Stimulated activated CD4-positive, alpha-beta T cell treated with anti-CD3 and anti-CD28 coated beads, Interleukin-2, amount 100 ng/mL, for 24 hours (primary cell): ENCODE data around the gene TM9SF4.
"Not testable (repeated sequence)": the region's sequence is repeated elsewhere in the genome, so short reads cannot be mapped to it uniquely, and the experiment has no call there.

Source experiments
- DNase-seq, 2 donors: peaks; one replicate each; pipeline ENCODE4 v3.0.0-alpha.2; 2020

The TM9SF4 gene

GRCh38 chr20:32091888-32092346, 17.6 kb upstream of the TM9SF4 start:
- peak; percentile 84 to 86 for DNase-seq

- no peak for DNase-seq
Observed at GRCh38 chr20:32098786-32099185, 10.7 kb upstream of the TM9SF4 start.

- no peak for DNase-seq
Observed at GRCh38 chr20:32108814-32109391, 611 bp upstream of the TM9SF4 start.

- DNase-seq: no peak
Observed at GRCh38 chr20:32110173-32110704, 725 bp downstream of the TM9SF4 start.

DNA sequence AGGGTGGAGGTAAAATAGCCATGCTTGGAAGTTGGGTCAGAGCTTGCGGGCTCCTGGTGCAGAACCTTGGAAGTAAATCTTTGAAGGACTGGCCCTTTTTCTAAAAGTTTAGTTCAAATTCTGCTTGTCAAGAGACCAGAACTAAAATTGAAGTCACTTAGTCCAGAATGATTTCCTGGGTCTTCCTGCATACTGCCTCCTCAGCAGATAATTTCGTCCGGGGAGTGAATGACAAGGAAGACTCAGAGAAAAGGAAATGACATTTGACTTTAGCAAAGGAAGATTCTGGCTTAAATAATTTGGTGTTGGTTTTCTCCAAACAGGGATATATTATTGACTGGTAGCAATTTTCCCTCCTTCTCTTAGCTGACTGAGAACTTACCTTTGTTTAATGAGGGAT, 1.2 kb downstream of the TM9SF4 start:
- no peak for DNase-seq

DNA sequence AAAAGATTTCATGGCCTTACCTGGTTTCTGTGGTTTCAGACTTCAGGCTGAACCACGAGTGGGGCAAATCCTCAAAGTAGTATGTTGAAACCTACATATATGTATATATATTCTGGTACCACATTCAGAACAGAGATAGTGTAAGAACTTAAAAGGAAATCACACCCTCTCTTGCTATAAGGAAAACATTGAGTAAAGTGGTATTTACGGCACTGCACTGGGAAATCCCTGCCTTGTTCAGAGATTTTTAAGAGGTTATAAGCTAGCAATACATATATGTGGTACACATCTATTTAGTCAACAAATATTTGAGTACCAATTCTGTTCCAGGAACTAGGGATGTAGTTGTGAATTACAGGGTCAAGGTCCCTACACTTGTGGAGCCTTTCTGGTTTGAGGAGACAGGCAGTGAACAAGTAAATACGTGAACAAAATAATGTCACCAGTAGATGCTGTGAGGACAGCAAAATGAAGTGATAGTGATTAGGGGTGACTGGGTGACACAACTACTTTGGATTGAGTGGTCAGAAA, 1.7 kb downstream of the TM9SF4 start:
- no peak for DNase-seq

- DNase-seq: no peak
Observed at GRCh38 chr20:32111753-32112152, 2.2 kb downstream of the TM9SF4 start.

DNA sequence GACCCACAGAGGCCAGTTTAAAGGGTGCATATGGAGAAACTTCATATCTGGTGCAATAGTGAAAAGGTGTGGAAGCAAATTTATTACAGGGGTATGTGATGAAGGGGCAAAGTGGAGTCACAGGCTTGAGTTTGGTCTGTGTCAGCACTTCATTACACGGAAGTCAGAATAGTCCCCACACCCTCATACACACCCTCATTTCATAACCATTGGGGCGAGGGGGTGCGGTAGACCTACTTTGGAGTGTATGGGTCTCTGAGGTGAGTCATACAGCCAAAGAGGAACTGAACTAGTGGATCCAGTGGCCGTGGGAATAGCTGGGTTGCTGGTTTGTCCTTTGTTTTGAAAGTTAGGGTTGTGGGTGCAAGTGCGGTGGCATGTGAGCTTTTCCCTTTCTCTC, 3.3 kb downstream of the TM9SF4 start:
- DNase-seq: peak in 1 of 2 donors; percentile 4

GRCh38 chr20:32113591-32114260, 4.2 kb downstream of the TM9SF4 start:
- DNase-seq: no peak

DNA sequence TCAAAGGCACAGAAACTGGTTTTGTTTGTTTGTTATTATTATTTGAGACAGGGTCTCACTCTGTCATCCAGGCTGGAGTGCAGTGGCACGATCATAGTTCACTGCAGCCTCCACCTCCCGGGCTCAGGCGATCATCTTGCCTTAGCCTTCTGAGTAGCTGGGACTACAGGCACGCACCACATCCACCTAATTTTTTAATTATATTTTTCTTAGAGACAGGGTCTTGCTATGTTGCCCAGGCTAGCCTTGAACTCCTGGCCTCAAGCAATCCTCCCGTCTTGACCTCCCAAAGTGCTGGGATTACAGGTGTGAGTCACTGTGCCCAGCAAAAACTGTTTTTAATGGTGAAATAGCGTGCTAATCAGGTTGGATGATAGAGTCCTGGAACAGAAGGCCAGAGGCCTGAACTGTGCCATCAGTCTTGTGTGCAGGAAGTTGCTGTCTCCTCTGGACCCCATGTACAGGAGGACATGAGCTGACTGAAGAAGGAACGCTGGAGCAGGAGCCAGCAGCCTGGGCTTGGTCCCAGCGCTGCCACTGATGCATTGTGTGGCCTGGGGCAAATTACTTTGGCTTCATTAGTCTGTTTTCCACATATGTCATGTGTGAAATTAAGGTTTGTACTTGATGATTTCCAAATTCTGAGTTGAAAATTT, 4.9 kb downstream of the TM9SF4 start:
- DNase-seq: no peak

DNA sequence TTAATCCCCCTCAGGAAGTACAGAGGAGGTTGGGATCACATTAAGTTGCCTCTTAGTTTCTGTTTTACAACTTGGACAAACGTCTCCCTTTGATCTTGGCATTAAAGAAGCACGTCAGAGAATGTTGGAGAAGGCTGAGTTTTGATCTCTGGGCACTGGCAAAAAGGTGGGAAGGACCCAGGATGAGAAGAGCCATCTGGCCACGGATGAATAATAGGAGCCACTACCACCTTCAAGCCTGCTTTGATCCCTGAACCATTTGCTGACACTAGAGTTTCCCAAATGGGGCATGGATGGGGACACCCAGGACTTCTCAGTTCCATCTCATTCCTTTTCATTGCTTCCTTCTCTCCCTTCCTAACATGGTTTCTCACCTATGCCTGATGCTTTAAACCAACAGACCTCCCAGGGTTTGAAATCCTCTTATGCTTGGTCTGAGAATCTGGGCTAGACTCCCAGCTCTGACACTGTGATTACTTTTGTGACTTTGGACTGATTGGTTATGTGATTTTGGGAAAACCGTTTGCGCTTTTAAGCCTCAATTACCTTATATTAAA, 5.8 kb downstream of the TM9SF4 start:
- DNase-seq: no peak

GRCh38 chr20:32116079-32116521, 6.6 kb downstream of the TM9SF4 start:
- DNase-seq: no peak

GRCh38 chr20:32116796-32117195, 7.3 kb downstream of the TM9SF4 start:
- not testable (repeated sequence) for DNase-seq

GRCh38 chr20:32118427-32118826, 8.9 kb downstream of the TM9SF4 start:
- not testable (repeated sequence) for DNase-seq

GRCh38 chr20:32119734-32120133, 10.2 kb downstream of the TM9SF4 start:
- no peak for DNase-seq

DNA sequence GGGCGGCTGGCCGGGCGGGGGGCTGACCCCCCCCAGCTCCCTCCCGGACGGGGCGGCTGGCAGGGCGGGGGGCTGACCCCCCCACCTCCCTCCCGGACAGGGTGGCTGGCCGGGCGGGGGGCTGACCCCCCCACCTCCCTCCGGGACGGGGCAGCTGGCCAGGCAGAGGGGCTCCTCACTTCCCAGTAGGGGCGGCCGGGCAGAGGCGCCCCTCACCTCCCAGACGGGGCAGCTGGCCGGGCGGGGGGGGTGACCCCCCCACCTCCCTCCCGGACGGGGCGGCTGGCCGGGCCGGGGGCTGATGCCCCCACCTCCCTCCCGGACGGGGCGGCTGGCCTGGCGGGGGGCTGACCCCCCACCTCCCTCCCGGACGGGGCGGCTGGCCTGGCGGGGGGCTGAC, 12.4 kb downstream of the TM9SF4 start:
- not testable (repeated sequence) for DNase-seq

GRCh38 chr20:32123088-32123487, 13.6 kb downstream of the TM9SF4 start:
- DNase-seq: no peak

DNA sequence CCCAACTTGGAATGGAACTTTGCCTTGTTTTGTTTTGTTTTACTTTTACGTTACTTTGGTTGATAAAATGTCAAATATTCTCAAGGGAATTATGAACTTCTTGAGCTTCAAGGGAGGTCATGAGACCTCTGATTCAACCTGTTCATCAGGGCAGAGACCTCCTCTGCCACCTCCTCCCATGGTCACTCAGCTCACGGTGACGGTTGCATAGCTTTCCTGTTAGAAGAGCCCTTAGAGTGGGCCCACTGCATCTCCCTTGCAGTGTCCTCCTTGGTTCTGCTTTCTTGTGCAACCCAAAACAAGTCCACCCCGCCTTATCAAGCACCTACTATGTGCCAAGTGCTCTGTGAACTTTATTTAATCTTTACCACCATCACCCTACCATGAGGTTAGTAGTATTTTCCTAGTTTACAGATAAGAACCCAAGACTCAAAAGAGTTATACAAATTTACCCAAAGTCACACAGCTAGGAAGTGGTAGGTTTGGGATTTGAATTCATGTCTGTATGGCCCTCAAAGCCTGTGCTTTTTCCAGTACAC, 15.5 kb downstream of the TM9SF4 start:
- DNase-seq: no peak

- no peak for DNase-seq
Observed at GRCh38 chr20:32125506-32125905, 16.0 kb downstream of the TM9SF4 start.

GRCh38 chr20:32126919-32127318, 17.4 kb downstream of the TM9SF4 start:
- no peak for DNase-seq

DNA sequence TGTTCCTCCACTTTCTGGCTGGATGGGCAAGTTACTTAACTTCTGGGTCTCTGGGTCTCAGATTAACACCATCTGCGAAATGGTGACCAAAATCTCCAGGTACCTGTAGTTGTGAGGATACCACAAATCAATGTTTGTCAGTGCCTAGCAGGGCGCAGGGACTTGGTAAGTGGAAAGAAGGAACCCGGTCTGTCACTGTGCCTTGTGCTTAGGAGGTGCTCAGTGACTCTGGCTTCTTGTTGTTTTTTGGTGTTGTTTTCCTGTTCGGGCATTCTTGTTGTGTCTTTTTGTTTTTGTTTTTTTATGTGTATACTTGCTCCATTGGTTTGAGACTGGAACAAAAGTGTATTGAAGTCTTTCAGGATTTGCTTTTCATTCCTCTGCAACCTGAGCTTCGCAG, 17.8 kb downstream of the TM9SF4 start:
- DNase-seq: no peak

GRCh38 chr20:32128167-32128566, 18.7 kb downstream of the TM9SF4 start:
- no peak for DNase-seq

GRCh38 chr20:32129863-32130262, 20.3 kb downstream of the TM9SF4 start:
- no peak for DNase-seq
